Thoracic aorta (tissue), 2 donors: Measurements from ENCODE around the gene CD226. TPM values are rescaled to one million over a fixed set of nuclear protein-coding genes. Genes with fewer than 3 reads are reported as not detected.

Source experiments
- ATAC-seq: fragments of 150-250 bp; one replicate; pipeline ENCODE4 v1.8.0; 2017; ENCODE audit warnings: low read depth; ENCODE audit not compliant: insufficient number of reproducible peaks, low FRiP score
- DNase-seq: peaks from one replicate; pipeline ENCODE4 v3.0.0-alpha.2; 2020; ENCODE audit warnings: low spot score
- H3K27ac ChIP-seq, 2 donors: fragments of 200-600 bp; sonication (generic); 1 replicate in 1 of 2; 2 replicates in 1 of 2; pipeline ENCODE4 v1.5.1; 2016; ENCODE audit warnings: mild to moderate bottlenecking in 2 of 2, moderate library complexity in 2 of 2
- H3K27me3 ChIP-seq: fragments of 200-600 bp; sonication (generic); replicated peaks from 2 replicates; pipeline ENCODE4 v1.6.0; 2016; ENCODE audit warnings: mild to moderate bottlenecking; ENCODE audit not compliant: insufficient read depth
- H3K36me3 ChIP-seq: fragments of 200-600 bp; sonication (generic); one replicate; pipeline ENCODE4 v1.5.1; 2016
- H3K4me1 ChIP-seq, 2 donors: fragments of 200-600 bp; sonication (generic); 1 replicate in 1 of 2; 2 replicates in 1 of 2; pipeline versions ENCODE4 v1.5.1 to v1.6.0; 2016; ENCODE audit warnings: low read depth in 2 of 2, mild to moderate bottlenecking in 1 of 2; ENCODE audit not compliant: control insufficient read depth in 1 of 2
- H3K4me3 ChIP-seq: fragments of 200-600 bp; sonication (generic); 2 replicates; pipeline ENCODE4 v1.5.1; 2016; ENCODE audit warnings: mild to moderate bottlenecking
- H3K9me3 ChIP-seq: fragments of 200-600 bp; sonication (generic); 2 replicates; pipeline ENCODE4 v1.5.1; 2016
- total RNA-seq, 2 donors: library from RNA; depleted of rRNA; stranded (reverse); fragments of >200 nt; gene quantifications; one replicate each; pipeline versions ENCODE4 v1.1.0 to v1.2.3, GENCODE V29; 2016
- TF ChIP-seq, protein P1 (sequence below): fragments of 200-600 bp; sonication (generic); IDR thresholded peaks from one replicate; pipeline ENCODE4 v1.5.1; 2019; ENCODE audit warnings: antibody characterized with exemption

CD226 gene
- 1 to 10 TPM in 1 of 2 donors, under 1 TPM in 1; 0.68 to 3.7 TPM for total RNA-seq

DNA sequence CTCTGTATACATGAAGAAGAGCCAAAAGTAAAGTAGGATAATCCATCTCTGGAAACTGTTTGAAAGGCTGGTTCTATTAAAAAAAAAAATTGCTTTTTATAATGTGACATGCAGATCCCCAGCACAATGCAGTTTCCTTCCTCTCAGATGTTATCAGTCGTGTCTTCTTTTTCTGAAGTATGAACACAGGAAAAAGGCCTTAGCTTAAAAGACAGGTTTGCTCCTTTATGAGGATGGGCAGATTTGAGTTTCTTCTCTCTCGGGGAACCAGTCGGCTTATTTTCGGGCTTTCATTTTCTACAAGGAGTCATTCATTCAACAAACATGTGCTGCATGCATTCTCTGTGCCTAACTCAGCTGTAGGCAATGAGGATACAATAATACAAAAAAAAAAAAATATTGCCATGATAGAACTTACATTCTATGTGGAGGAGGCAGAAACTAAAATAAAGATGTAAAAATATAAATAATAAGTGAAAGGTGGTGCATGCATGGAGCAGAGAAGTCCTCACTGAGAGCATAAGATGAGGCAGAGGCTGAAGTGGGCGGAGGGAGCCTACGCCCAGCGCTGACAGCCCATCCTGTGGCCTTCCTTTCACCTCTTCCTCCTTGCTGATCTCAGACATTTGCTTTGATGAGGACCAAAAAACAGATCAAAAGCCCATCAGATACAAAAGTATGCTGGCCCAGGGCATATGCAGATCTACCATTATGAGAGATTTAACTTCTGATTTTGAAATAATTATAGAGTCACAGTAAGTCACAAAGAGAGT is at the start of gene CD226:
Gene CD226 (minus strand): TSS at position 513 of the 773 bp plus-strand sequence. CDS start 467 bp downstream, at position 46.
- peaks cover 4 to 9% of the 10 kb centered on the region in 2 donors for H3K4me1 ChIP-seq
- TF ChIP-seq, protein P1, sequence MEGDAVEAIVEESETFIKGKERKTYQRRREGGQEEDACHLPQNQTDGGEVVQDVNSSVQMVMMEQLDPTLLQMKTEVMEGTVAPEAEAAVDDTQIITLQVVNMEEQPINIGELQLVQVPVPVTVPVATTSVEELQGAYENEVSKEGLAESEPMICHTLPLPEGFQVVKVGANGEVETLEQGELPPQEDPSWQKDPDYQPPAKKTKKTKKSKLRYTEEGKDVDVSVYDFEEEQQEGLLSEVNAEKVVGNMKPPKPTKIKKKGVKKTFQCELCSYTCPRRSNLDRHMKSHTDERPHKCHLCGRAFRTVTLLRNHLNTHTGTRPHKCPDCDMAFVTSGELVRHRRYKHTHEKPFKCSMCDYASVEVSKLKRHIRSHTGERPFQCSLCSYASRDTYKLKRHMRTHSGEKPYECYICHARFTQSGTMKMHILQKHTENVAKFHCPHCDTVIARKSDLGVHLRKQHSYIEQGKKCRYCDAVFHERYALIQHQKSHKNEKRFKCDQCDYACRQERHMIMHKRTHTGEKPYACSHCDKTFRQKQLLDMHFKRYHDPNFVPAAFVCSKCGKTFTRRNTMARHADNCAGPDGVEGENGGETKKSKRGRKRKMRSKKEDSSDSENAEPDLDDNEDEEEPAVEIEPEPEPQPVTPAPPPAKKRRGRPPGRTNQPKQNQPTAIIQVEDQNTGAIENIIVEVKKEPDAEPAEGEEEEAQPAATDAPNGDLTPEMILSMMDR: no peak
- no peaks in the 10 kb centered on the region for H3K9me3 ChIP-seq
- DNase-seq (no peak), ATAC-seq (no peak)
- peak within 1 kb of the TSS; percentile 49 for H3K4me3 ChIP-seq
- H3K27me3 ChIP-seq: no peaks in the 10 kb centered on the region
- peak within 1 kb of the TSS; percentile 12 to 18 for H3K27ac ChIP-seq
- no peaks in the 10 kb centered on the region for H3K36me3 ChIP-seq

DNA sequence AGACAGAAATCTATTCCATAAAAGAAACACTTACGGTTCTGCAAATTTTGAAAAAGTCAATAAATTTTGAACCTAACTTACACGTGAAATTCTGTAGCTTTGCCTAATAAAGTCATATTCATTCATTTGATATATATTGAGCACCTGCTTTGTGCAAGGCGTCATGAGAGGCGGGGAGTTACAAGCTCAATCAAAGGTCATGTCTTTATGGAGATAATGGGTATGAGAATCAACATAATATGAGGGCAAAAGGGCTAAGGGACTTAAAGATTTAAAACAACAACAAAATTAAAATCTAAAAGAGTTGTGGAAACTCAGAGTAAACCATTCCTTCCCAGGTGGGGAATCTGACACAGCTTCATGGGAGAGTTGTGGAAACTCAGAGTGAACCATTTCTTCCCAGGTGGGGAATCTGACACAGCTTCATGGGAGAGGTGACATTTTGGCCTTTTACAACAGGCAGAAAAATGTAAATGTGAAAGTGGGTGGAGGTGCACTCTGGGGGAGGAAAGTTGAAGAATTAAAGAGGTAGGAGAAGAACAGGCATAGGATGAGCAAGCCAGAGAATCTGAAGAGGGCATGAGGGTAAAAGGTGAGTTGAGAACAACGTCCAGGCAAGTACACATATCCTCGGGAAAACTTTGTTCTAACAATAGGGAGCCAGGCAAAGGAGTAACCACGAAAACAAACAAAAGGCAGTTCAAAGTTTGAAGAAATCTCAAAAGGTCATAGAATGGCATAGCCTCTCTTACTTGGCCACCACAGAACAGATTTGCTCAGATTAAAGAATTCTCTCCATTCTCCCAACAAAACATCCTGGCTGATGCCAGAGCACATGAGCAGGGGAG is 49.5 kb upstream of the CD226 start:
- Histone ChIP-seq H3K4me1 (peaks cover 6 to 26% of the 10 kb centered on the region in 2 donors), H3K27ac (no peak overlapping the region), H3K9me3 (no peaks in the 10 kb centered on the region), H3K27me3 (no peaks in the 10 kb centered on the region), H3K4me3 (no peak overlapping the region), H3K36me3 (no peaks in the 10 kb centered on the region)
- DNase-seq (no peak), ATAC-seq (no peak)
- TF ChIP-seq, protein P1: no peak

DNA sequence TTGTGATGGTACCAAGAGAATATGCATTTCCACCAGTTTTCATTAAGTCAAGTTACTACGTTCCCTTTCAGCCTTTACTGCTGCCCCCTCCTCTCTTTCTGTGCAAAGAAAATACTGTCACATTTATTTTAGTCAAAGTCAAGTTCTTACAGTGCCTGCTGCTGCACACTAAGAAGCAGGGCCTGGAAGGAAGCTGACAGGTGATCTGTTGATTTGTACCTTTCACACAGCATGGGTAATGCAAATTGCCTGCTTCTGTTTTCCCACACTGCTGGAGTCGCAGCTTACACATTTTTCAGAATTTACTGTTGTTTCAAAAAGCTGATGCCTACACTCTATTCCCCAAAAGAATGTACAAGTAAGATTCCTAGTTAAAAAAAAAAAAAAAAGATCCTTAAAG is 48.7 kb upstream of the CD226 start:
- Histone ChIP-seq H3K27ac (no peak overlapping the region), H3K4me3 (no peak overlapping the region), H3K9me3 (no peaks in the 10 kb centered on the region), H3K4me1 (peaks cover 6 to 26% of the 10 kb centered on the region in 2 donors), H3K27me3 (no peaks in the 10 kb centered on the region), H3K36me3 (no peaks in the 10 kb centered on the region)
- ATAC-seq (no peak), DNase-seq (no peak)
- TF ChIP-seq, protein P1: no peak

GRCh38 chr18:69995774-69996173 is 48.1 kb upstream of the CD226 start:
- peaks cover 6 to 26% of the 10 kb centered on the region in 2 donors for H3K4me1 ChIP-seq
- H3K36me3 ChIP-seq: no peaks in the 10 kb centered on the region
- TF ChIP-seq, protein P1: no peak
- no peak for DNase-seq
- H3K27ac ChIP-seq: no peak overlapping the region
- no peaks in the 10 kb centered on the region for H3K9me3 ChIP-seq
- ATAC-seq: no peak
- H3K4me3 ChIP-seq: no peak overlapping the region
- no peaks in the 10 kb centered on the region for H3K27me3 ChIP-seq

GRCh38 chr18:69992776-69993175 is 45.1 kb upstream of the CD226 start:
- DNase-seq (no peak), ATAC-seq (no peak)
- Histone ChIP-seq H3K4me1 (peaks cover 6 to 17% of the 10 kb centered on the region in 2 donors), H3K36me3 (no peaks in the 10 kb centered on the region), H3K4me3 (no peak overlapping the region), H3K9me3 (peaks cover 8% of the 10 kb centered on the region), H3K27me3 (no peaks in the 10 kb centered on the region), H3K27ac (no peak overlapping the region)
- TF ChIP-seq, protein P1: no peak
